GM19025 (cell line): Measurements from ENCODE around the gene C1QTNF1.

Source experiments
- ATAC-seq: cut with Tn5 transposase; IDR thresholded peaks from one replicate; pipeline ENCODE4 v1.9.1; 2021; ENCODE audit warnings: mild to moderate bottlenecking, low read depth, moderate library complexity; ENCODE audit not compliant: unreplicated experiment

C1QTNF1 gene

GRCh38 chr17:79088997-79089328 lies 65.0 kb downstream of the C1QTNF1 start:
- no peak for ATAC-seq

DNA sequence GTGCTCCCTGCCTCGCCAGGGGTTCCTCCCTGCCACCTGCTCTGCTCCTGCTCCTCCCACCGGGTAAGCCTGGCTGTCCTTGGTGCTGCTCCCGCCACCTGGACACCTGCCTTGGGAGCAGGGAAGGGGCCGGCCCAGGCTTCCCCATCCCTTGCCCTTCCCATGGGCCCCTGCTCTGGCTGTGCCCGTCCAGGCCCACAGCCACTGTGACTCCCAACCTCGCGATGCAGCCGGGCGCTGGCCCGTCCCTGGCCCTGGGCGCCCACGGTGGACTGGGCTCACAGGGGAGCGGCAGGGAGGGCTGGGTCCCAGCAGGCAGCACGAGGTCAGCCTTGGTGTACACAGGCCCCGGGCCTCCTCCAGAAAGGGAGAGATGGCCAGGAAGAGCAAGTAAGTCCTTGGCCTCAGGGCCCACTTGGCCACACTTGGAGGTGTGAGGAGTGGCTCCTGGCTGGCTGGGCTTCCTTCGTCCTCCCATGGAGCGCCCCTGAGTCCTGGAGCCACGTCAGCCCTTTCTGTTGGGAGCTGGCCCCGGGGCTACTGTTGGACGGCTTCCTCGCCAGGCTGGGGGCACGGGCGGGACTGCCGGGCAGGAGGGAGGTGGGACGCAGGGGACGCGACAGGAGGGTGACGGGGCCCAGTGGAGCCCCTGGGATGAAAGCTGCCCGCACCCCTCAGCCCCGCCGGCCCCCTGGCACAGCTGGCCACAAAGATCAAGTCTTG lies 65.9 kb downstream of the C1QTNF1 start:
- ATAC-seq: no peak

DNA sequence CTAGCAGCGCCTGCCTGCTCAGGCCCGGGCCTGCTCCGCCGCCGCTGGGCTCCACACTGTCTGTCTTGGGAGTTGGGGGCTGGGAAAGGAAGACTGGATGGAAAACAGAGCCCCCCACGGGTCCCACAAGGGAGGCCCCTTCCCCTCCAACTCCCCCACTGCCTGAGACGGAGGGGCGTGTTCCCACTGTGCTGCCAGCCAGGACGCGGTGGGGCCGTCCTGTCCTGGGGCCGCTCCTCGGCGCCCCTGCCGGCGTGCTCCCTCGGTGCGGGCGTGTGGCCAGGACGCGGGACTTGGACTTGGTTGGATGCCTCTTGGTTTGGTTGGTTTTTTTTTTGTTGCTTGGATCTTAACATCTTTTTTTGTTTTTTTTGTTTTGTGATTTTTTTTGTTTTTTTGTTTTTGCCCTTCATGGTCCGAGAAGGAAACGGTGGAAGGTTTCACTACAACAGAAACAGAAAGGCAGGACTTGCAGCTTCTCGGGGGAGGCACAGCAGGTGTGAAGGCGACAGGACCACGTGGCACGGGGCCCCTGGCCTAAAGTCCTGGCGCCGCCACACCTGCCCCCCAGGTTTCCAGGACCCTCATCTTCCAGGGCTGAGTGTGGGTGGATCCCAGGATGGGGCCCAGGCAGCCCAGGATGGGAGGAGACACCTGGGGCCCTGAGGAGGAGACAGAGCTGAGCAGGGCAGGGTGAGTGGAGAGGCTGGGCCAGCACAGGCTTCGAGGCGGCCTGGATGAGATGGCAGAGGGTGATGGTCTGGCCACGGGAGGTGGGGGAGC lies 66.7 kb downstream of the C1QTNF1 start:
- ATAC-seq: no peak

GRCh38 chr17:79091226-79091670 lies 67.3 kb downstream of the C1QTNF1 start:
- no peak for ATAC-seq

DNA sequence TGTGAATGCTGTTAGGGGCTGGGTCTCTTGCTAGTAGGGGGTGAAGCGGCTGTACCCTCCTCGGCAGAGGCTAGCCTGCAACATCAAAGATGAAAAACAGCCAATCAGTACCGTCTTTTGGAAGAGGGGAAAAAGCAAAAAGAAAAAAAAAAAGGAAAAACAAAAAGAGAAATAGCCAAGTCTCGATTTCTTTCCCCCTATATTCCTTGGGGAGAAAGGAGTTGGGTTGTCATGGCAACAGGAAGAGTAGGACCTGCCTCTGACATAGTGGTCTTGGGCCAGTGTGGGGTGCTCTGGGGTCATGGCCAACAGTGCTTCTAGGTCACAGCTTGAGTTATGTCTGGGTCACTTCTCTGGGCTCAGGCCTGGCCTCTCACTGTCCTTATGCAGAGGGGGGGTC lies 68.6 kb downstream of the C1QTNF1 start:
- no peak for ATAC-seq

- ATAC-seq: no peak
Measured at GRCh38 chr17:79093270-79093669, 69.3 kb downstream of the C1QTNF1 start.

- ATAC-seq: no peak
Measured at GRCh38 chr17:79094261-79094660, 70.3 kb downstream of the C1QTNF1 start.

GRCh38 chr17:79095345-79096055 lies 71.5 kb downstream of the C1QTNF1 start:
- no peak for ATAC-seq

DNA sequence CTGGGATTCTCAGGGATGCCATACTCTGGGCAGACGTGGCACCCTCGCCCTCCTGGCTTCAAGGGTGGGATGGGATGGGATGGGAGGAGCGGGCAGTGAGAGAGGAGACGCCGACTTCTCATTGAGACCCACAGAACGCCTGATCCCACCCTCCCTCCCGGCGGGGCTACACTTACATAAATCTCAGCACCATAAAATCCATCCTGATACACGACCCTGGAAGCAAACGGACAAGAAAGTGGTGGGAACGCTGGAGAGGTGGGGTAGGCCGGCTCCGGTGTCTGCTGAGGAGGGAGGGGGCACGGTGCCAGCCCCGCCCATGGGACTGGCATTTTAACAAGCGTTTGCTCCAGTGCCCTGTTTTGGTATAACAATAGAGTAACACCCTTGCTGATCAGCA lies 72.5 kb downstream of the C1QTNF1 start:
- ATAC-seq: no peak

DNA sequence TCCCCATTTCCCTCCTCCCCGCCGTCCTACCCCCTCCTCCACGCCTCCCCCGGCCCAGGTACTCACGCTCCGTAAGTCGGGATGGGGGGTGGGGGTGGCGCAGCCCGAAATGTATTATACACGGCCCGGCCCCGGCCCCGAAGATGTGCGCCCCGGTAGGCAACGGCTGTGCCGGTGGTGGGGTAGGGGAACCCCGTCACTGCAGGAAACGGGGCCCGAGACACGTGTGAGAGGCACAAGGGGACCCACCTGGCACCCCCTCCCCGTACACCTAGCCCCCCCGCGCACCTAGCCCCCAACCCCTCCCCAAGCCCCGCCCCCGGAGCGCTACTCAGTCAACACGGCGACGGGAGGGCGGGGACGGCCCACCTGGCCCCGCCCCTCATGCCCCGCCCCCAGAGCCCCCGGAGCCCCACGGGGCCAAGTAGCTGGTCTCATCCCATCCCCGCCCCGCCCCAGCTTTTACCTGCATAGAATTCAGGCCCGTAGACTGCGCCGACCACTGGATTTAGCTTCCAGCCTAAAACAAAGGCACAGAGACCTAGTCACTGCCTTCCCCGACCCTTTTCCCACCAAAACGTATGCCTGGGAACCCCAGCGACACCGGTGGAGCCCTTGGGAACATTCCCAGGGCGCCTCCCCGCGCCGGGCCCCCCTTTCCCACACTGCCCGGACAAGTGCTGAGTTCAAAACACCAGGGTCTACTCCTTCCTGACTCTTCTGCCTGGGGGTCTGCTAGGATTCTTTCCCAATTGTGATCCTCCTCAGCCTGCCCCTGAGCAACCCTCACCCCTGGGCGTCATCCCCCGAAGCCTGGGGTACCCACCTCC lies 73.5 kb downstream of the C1QTNF1 start:
- ATAC-seq: no peak

GRCh38 chr17:79098282-79098867 lies 74.4 kb downstream of the C1QTNF1 start:
- no peak for ATAC-seq
